Panc1 (cell line): ENCODE results near the gene EPS8L2. TPM values are rescaled to one million over a fixed set of nuclear protein-coding genes. Genes with fewer than 3 reads are reported as not detected.

ENCODE experiments used
- ATAC-seq: fragments of 200-7000 bp; cut with Tn5 transposase; 2 replicates; pipeline ENCODE4 v1.9.1; 2020; ENCODE audit warnings: mild to moderate bottlenecking, moderate library complexity
- BruUV-seq: library from RNA; stranded (reverse); fragments of 400-500 nt; replicated peaks from 2 replicates; lab custom pipeline; 2021; lab: Mats Ljungman, UMichigan
- CTCF ChIA-PET: fragments of 300-600 bp; sonication (Branson Sonifier 250); formaldehyde crosslinking; loops from one replicate; lab custom pipeline; 2022; ENCODE audit warnings: antibody characterized with exemption; lab: Charles Lee
- POLR2A ChIA-PET: fragments of 300-600 bp; sonication (Branson Sonifier 250); formaldehyde crosslinking; loops from one replicate; lab custom pipeline; 2022; ENCODE audit warnings: antibody characterized with exemption; lab: Charles Lee
- DNase-seq: peaks from one replicate; pipeline ENCODE4 v3.0.0-alpha.2; 2010; ENCODE audit warnings: low read depth, low spot score
- H3K27ac ChIP-seq: 2 replicates; pipeline ENCODE4 v1.5.1; 2011; ENCODE audit warnings: mild to moderate bottlenecking, low read length, inconsistent platforms
- H3K27me3 ChIP-seq: fragments of 200-500 bp; sonication (Bioruptor generic); 2 replicates; pipeline ENCODE4 v1.6.0; 2014; ENCODE audit warnings: low read length, inconsistent platforms; ENCODE audit not compliant: control insufficient read depth, insufficient read depth
- H3K36me3 ChIP-seq: fragments of 200-500 bp; sonication (Bioruptor generic); 2 replicates; pipeline ENCODE4 v1.5.1; 2014; ENCODE audit warnings: inconsistent platforms, mild to moderate bottlenecking, low read length, moderate library complexity; ENCODE audit not compliant: control insufficient read depth, insufficient read depth
- H3K4me1 ChIP-seq: 2 replicates; pipeline ENCODE4 v1.5.1; 2011; ENCODE audit warnings: inconsistent platforms, mild to moderate bottlenecking, low read length, moderate library complexity; ENCODE audit not compliant: control insufficient read depth, insufficient read depth
- H3K4me3 ChIP-seq, 2 experiments: 2 replicates each; pipeline ENCODE4 v1.5.1; 2011 to 2012; ENCODE audit warnings: low read depth in 2 of 2, low read length in 2 of 2, mild to moderate bottlenecking in 2 of 2, inconsistent platforms in 1 of 2, moderate library complexity in 1 of 2
- H3K9me3 ChIP-seq: fragments of 200-500 bp; sonication (Bioruptor generic); 2 replicates; pipeline ENCODE4 v1.5.1; 2014; ENCODE audit warnings: low read depth, mild to moderate bottlenecking, inconsistent platforms, low read length, moderate library complexity; ENCODE audit not compliant: control insufficient read depth, insufficient read depth
- POLR2AphosphoS5 ChIP-seq: IDR thresholded peaks from 2 replicates; pipeline ENCODE4 v1.6.1; 2012; ENCODE audit warnings: mild to moderate bottlenecking, low read depth, low read length, moderate library complexity
- SIN3A ChIP-seq: IDR thresholded peaks from 2 replicates; pipeline ENCODE4 v1.6.1; 2012; ENCODE audit warnings: low read depth, mild to moderate bottlenecking, low read length, moderate library complexity, borderline replicate concordance; ENCODE audit not compliant: insufficient read depth
- TCF7L2 ChIP-seq: IDR thresholded peaks from 2 replicates; pipeline ENCODE4 v1.6.1; 2011; ENCODE audit warnings: mild to moderate bottlenecking, low read depth, low read length, inconsistent platforms
- in situ Hi-C: cut with HindIII; loops from 2 replicates; pipeline ENCODE4 v1.10.0; 2016; ENCODE audit warnings: low sequenced_read_pairs, low pct_unique_long_range_greater_than_20kb
- intact Hi-C: fragments of 100-400 bp; cut with micrococcal nuclease; formaldehyde crosslinking; loops from one replicate; pipeline ENCODE4 v1.10.0; 2022; ENCODE audit not compliant: unreplicated experiment
- total RNA-seq: library from RNA; stranded (reverse); gene quantifications from one replicate; pipeline ENCODE4 v1.2.1, GENCODE V29; 2021; ENCODE audit not compliant: unreplicated experiment
- TF ChIP-seq, protein P1 (sequence below): fragments of 450-650 bp; IDR thresholded peaks from 2 replicates; pipeline ENCODE4 v1.5.1; 2017; ENCODE audit warnings: mild to moderate bottlenecking
- TF ChIP-seq, protein P2 (sequence below), 2 experiments: IDR thresholded peaks; 2 replicates each; pipeline ENCODE4 v1.6.1; 2011 to 2012; ENCODE audit warnings: low read depth in 2 of 2, control low read depth in 1 of 2, low read length in 1 of 2, mild to moderate bottlenecking in 1 of 2, moderate library complexity in 1 of 2; ENCODE audit not compliant: insufficient read depth in 1 of 2

The EPS8L2 gene
- total RNA-seq, 1 experiment from 2014 or later: 256 TPM

DNA sequence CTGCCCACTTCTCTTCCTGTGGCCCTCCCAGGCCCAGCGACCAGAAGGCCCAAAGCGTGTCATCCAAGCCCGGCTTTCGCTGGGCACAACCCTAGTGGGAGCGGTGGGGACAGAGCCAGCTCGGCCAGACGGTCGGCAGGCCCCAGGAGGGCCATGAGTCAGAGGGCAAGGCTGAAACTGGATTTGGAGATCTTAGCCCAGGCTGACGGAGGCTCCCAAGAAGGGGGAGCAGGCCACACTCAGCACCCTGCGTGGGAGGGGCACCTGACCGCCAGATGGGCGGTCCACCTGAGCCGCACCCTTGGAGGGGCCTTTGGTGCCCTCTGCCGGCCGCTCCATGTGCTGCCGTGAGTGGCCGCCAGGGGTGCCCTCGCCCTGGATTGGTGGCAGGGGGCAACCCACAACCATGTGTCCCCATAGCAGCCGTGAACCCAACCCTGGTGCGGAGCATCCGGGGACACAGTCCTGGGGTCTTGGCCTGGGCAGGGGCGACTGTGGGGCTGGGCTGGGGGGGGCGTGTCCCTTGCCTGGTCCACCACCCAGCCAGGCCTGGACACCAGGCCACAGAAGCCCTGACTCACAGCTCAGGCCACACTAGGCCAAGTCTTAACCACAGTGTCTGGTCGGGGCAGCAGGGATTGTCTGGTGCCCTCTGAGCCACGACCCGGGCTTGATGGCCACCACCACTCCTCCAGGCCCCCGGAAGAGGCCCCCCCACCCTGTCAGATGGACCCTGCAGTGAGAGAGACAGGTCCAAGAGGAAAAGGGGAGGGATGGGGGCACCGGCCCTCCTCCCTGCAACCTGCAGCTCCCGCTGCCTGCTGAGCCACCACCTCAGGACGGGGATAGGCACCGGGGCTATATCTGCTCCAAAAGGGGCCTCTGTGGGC, 22.1 kb downstream of the EPS8L2 start:
- TF ChIP-seq, protein P1, sequence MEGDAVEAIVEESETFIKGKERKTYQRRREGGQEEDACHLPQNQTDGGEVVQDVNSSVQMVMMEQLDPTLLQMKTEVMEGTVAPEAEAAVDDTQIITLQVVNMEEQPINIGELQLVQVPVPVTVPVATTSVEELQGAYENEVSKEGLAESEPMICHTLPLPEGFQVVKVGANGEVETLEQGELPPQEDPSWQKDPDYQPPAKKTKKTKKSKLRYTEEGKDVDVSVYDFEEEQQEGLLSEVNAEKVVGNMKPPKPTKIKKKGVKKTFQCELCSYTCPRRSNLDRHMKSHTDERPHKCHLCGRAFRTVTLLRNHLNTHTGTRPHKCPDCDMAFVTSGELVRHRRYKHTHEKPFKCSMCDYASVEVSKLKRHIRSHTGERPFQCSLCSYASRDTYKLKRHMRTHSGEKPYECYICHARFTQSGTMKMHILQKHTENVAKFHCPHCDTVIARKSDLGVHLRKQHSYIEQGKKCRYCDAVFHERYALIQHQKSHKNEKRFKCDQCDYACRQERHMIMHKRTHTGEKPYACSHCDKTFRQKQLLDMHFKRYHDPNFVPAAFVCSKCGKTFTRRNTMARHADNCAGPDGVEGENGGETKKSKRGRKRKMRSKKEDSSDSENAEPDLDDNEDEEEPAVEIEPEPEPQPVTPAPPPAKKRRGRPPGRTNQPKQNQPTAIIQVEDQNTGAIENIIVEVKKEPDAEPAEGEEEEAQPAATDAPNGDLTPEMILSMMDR: peak; percentile 100
- TF ChIP-seq, protein P2, sequence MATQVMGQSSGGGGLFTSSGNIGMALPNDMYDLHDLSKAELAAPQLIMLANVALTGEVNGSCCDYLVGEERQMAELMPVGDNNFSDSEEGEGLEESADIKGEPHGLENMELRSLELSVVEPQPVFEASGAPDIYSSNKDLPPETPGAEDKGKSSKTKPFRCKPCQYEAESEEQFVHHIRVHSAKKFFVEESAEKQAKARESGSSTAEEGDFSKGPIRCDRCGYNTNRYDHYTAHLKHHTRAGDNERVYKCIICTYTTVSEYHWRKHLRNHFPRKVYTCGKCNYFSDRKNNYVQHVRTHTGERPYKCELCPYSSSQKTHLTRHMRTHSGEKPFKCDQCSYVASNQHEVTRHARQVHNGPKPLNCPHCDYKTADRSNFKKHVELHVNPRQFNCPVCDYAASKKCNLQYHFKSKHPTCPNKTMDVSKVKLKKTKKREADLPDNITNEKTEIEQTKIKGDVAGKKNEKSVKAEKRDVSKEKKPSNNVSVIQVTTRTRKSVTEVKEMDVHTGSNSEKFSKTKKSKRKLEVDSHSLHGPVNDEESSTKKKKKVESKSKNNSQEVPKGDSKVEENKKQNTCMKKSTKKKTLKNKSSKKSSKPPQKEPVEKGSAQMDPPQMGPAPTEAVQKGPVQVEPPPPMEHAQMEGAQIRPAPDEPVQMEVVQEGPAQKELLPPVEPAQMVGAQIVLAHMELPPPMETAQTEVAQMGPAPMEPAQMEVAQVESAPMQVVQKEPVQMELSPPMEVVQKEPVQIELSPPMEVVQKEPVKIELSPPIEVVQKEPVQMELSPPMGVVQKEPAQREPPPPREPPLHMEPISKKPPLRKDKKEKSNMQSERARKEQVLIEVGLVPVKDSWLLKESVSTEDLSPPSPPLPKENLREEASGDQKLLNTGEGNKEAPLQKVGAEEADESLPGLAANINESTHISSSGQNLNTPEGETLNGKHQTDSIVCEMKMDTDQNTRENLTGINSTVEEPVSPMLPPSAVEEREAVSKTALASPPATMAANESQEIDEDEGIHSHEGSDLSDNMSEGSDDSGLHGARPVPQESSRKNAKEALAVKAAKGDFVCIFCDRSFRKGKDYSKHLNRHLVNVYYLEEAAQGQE (IDR thresholded peaks at IDR 0.05; ENCODE audit: insufficient read depth in 1 of 2, low read depth in 2 of 2, low read length in 1 of 2): 0 out of 4 replicates have a peak, but pooled peaks of 1 of the 2 experiments have one; percentile 49
- peak; percentile 88; the same call in 1 of the 2 replicates for TF ChIP-seq SIN3A
- 0 out of 2 replicates have a peak, but pooled peaks have one; percentile 27 for TF ChIP-seq TCF7L2
- peak; percentile 70; the same call in 1 of the 2 replicates for TF ChIP-seq POLR2AphosphoS5
- peaks cover 39% of the 10 kb centered on the region for H3K4me1 ChIP-seq
- peaks cover 5% of the 10 kb centered on the region; the same call in 1 of the 2 replicates for H3K36me3 ChIP-seq
- ATAC-seq (peak; percentile 89), DNase-seq (no peak)
- peak overlapping the region in 1 of 2 experiments; percentile 23; a peak in 1 of 4 replicates for H3K4me3 ChIP-seq
- H3K9me3 ChIP-seq: no peaks in the 10 kb centered on the region
- no peaks in the 10 kb centered on the region for H3K27me3 ChIP-seq
- CTCF ChIA-PET: interaction anchor here (0.5 to 1.1 kb wide), 11 partner anchors 8 to 1377 kb away, joined by 3 to 12 read pairs (median 4); partner anchors contain the start of genes GATD1 and TMEM80
- peak overlapping the region; percentile 74 for H3K27ac ChIP-seq
- POLR2A ChIA-PET: interaction anchor here (0.6 kb wide), 1 partner anchor 24 kb away, joined by 5 read pairs; no protein-coding TSS in a partner anchor
- in situ Hi-C loops (no loop called here), intact Hi-C loops (loop anchor here (10.0 kb wide), 1 partner anchor 173 kb away; no protein-coding TSS in a partner anchor)
- no TSS peak for BruUV-seq

- H3K27ac ChIP-seq: peak overlapping the region; percentile 45
- CTCF ChIA-PET: interaction anchor here (0.6 to 1.1 kb wide), 10 partner anchors 8 to 1376 kb away, joined by 3 to 12 read pairs (median 5); partner anchors contain the start of genes GATD1 and TMEM80
- BruUV-seq: no TSS peak
Measured at GRCh38 chr11:728901-729491, 23.0 kb downstream of the EPS8L2 start.

More at GRCh38 chr11:728901-729491, 23.0 kb downstream of the EPS8L2 start:
- Histone ChIP-seq H3K4me3 (no peak overlapping the region), H3K9me3 (no peaks in the 10 kb centered on the region), H3K36me3 (no peaks in the 10 kb centered on the region; the same call in 1 of the 2 replicates), H3K4me1 (peaks cover 38% of the 10 kb centered on the region), H3K27me3 (no peaks in the 10 kb centered on the region)
- intact Hi-C loops: loop anchor here (10.0 kb wide), 1 partner anchor 174 kb away; no protein-coding TSS in a partner anchor
- TF ChIP-seq POLR2AphosphoS5: peak; percentile 10; the same call in 1 of the 2 replicates
- TF ChIP-seq, protein P1: no peak
- ATAC-seq (no peak), DNase-seq (no peak)
- POLR2A ChIA-PET: no interaction called here
- in situ Hi-C loops: no loop called here
